GM12891 (cell line): ENCODE results near the gene LRRC36.

ENCODE experiments used
- POLR2A ChIP-seq: IDR thresholded peaks from 2 replicates; pipeline ENCODE4 v1.6.1; 2011; ENCODE audit warnings: low read depth, low read length, control low read depth
- POLR2AphosphoS5 ChIP-seq: IDR thresholded peaks from 2 replicates; pipeline ENCODE4 v1.6.1; 2011; ENCODE audit warnings: low read depth, low read length, control low read depth

DNA sequence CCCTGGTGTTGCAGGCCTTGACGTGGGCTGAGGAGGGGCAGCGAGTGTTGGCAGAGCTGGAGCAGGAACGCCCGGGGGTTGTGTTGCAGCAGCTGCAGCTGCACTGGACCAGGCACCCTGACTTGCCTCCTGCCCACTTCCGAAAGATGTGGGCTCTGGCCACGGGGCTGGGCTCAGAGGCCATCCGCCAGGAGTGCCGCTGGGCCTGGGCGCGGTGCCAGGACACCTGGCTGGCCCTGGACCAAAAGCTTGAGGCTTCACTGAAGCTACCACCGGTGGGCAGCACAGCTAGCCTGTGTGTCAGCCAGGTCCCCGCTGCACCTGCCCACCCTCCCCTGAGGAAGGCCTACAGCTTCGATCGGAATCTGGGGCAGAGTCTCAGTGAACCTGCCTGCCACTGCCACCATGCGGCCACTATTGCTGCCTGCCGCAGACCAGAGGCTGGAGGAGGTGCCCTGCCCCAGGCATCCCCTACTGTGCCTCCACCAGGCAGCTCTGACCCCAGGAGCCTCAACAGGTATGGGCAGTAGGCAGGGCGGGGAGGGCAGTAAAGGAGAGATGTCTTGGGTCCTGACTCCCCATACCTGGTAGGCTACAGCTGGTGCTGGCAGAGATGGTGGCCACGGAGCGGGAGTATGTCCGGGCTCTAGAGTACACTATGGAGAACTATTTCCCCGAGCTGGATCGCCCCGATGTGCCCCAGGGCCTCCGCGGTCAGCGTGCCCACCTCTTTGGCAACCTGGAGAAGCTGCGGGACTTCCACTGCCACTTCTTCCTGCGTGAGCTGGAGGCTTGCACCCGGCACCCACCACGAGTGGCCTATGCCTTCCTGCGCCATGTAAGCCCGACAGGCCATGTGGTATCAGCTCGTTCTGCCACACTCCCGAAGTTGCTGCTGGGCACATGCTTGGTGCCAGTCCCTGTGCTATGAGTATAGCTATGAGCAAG, 41.6 kb upstream of the LRRC36 start:
- no peak for TF ChIP-seq POLR2AphosphoS5
- TF ChIP-seq POLR2A: no peak
